Measurements from ENCODE around the gene GDNF.
A peak's percentile ranks its signal among the peaks of the same experiment; 100 is the strongest.

The GDNF gene

DNA sequence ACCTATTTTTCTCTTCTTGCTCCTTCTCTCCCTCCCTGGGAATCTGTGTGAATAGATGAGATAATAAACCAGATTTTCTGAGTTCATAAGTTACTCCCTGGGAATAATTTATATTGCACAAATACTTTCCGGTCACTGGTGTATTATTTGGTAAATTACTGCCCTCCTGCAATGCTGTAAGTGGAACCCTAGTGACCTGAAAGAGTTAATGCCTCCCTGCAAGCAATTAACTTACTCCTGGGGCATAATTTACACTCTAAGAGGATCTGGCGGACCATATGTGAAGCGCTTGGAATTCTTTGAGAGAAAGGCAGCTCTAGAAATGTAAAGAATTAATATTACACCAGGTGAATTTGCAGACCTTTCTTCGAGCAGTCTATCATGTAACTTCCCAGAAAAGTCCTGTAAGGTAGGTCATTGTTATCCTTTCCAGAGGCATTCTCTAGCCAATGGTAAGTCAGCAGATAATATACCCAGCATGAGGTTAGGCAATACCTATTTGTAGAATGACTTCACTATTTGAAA, 7.0 kb upstream of the GDNF start:
- no peak for DNase-seq (ENCODE audit: low spot score)

GRCh38 chr5:37844009-37844408, 4.2 kb upstream of the GDNF start:
- no peak for DNase-seq (ENCODE audit: low spot score)

DNA sequence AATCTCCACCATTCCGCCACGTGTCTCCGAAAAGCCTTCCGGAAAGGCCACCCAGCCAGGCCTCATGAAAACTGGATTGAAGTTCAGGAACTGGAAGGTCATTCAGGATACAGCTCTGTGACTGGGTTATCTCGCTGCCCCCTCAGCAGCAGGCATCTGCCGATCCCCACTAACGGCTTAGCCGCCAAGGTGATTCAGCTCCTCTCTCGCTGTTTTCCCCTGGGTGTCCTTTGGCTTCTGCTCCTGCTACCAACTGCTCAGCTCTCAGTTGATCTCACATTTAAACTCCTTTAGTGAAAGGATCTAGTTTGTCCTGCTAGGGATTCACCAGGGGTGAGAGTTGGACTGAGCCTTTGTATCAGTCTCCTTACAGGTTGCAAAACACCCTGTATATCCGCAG, 2.2 kb upstream of the GDNF start:
- DNase-seq (ENCODE audit: low spot score) = no peak

GRCh38 chr5:37841203-37841602, 1.4 kb upstream of the GDNF start:
- no peak for DNase-seq (ENCODE audit: low spot score)

- DNase-seq (ENCODE audit: low spot score) = peak; percentile 60
Measured at GRCh38 chr5:37840053-37841034, 503 bp upstream of the GDNF start.

DNA sequence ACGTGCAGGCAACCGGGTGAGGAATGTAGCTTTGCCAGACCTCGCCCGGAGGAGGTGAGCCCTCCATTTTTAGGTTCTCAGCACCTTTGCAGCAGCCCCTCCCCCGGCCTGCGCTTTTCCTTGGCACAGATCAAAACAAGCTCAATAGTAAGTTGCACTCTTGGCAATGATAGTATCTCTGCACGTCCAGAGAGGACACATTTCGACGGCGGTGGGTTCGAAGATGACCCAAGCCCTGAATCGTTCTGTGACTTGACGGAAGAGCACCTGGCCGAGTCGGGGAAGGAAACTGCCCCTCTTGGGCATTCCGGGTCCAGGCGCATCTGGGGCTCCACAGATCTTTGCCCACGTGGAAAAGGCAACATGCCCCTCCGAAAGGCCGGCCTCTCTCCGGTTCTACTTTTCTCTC, 904 bp downstream of the GDNF start:
- DNase-seq (ENCODE audit: low spot score) = no peak

DNA sequence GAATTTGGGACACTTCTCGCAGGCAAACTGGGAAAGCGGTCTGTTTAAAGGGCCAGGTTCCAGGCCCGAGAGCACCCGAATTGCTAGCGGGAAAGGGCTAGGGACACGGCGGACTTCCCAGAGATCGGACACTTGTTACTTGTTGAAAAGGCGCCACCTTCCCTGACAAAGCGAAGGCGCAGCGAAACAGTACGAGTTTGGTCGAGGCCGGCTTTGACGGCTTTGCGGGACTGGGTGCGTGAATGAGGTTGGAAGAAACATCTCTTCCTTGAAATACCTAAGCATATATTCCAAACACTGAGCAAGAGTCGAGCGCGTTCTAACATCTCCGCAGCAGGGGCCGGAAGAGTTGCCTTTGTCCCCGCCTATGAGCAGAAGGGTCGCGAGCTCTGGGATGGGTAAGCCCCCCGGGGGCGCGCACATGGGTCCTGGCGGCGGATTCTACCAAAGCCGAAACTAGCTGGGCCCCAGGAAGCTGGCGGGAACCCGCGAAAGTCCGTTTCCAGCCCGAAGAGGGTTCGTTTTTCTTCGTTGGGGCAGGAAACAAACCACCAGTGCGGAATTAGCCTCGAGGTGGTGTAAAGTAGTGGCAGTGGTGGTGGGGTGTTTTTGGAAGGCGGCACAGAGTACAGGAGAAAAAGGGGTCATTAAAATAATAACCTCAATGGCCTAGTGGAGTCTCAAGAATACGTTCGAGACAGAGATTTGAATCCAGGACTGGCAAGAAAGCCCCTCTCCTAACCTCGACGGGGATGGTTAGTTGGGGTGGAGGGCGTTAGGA, 1.5 kb downstream of the GDNF start:
- DNase-seq (ENCODE audit: low spot score) = peak; percentile 47

DNA sequence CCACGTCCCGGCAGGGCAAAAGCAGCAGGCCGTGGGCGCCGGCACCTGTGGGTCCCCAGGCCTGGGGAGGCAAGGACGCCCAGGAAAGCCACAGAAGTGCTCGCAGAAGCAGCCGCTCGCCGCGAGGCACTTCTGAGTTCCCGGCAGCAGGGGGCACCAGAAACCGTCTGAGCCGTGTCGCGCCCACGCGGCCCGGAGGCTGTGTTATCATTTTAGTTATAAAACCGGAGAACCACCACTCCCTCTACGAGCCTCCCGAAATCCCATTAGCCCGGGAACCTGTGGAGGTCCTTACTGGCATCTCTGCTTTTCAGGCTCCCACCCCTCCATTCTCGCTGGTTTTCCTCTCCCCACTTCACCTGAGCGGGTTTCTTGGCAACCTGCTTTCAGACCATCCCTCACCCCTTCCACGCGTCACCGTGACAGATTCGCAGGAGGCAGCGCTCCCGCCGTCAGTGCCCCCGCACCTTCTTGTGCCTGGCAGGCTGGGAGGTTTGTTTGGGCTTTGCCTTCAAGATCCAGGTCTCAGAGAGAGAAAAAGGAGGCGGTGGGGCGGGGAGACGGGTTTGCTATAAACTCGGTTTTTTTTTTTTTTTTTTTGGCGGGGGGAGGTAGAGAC, 2.3 kb downstream of the GDNF start:
- peak; percentile 73 for DNase-seq (ENCODE audit: low spot score)

- DNase-seq (ENCODE audit: low spot score) = peak; percentile 28
Measured at GRCh38 chr5:37836592-37837413, 3.0 kb downstream of the GDNF start.

GRCh38 chr5:37836235-37836591, 3.6 kb downstream of the GDNF start:
- no peak for DNase-seq (ENCODE audit: low spot score)

- DNase-seq (ENCODE audit: low spot score) = no peak
Measured at GRCh38 chr5:37835380-37835973, 4.4 kb downstream of the GDNF start.

DNA sequence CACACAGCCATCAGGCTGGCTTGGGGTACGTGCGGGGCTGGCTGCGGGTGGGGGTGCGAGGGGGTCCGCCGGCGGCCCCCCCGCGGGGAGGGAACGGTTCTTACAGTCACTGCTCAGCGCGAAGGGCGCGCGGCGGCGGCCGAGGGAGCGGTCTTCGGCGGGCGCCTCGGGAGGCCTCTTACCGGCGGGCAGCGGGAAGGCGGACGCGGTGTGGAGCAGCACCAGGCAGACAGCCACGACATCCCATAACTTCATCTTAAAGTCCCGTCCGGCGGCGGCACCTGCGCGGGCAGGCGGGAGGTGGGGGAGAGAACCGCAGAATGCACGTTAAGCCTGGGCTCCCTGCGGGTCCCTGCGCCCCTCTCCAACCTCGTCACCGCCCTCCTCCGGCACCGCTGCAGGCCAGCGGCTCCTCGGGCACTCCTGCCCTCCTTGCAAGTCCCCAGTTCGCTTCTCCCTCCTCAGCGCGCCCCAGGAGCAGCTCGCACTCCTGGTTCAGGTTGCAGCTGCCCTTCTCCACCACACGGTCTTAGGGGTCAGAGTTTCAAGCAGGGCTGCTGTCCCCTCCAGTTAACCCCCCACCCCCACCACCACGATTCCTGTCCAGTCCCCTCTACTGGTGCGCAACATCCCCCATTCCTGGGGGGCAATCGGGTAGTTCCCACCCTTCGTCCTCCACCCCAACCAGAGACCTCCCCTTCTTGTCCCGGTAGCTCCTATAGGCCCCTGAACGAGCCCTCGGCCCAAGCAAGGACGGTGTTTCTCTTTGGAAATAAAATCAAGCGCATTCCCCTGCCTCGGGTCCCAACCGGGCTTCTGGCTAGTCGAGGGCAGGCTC, 5.1 kb downstream of the GDNF start:
- no peak for DNase-seq (ENCODE audit: low spot score)

- DNase-seq (ENCODE audit: low spot score) = no peak
Measured at GRCh38 chr5:37833990-37834389, 5.9 kb downstream of the GDNF start.

- DNase-seq (ENCODE audit: low spot score) = no peak
Measured at GRCh38 chr5:37831821-37832534, 7.9 kb downstream of the GDNF start.

DNA sequence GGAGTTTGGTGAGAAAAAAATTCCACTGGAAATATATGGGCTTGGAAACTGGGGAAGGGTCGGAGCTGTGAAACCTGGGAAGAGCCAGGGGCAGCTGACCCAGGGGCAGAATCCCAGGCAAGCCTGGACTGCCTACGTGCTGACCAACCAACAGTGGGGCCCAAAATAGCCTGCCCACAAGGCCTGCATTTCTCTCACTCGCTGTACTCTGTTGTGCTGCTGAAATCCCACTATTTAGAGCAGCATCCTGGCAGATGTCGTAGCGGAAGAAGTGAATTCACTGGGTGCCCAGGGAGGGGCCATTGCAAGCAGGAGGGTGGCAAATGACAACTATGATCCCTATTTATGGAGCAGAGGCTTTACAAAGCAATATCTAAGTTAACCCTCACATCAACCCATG, 9.5 kb downstream of the GDNF start:
- DNase-seq (ENCODE audit: low spot score) = no peak

- no peak for DNase-seq (ENCODE audit: low spot score)
Measured at GRCh38 chr5:37825334-37825915, 14.4 kb downstream of the GDNF start.

DNA sequence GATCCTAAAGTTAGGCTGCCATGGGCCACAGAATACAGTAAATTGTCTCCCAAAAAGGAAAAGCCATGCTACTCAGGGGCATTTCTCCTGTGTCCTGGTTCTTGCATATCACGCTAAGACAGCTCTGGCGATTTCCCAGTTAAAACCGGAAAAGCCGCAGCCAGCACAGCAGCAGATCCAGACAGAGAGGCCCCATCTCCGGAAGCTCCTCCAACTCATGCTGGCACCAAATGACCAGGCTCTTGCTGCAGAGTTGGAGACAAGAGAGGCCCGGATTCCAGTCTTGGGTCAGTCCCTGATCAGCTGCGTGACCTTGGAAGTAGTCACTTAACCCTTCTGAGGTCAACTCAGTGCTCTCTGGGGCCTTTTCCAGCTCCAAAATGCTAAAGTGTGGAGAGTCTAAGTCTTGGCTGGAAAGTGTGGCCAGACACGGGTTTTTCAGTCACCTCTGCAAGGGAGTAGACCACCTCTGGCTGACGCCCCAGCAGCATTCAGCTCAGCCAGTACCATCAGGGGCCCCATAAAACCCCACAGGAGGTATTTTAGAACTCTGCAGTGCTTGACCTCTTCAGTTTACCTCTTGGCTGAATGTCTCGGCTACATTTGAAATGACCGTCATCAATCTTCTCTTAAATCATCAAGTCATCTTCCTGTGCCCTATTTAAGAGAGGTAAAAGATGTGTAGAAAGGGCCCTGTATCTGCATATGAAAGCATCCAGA, 16.2 kb downstream of the GDNF start:
- no peak for DNase-seq (ENCODE audit: low spot score)

DNA sequence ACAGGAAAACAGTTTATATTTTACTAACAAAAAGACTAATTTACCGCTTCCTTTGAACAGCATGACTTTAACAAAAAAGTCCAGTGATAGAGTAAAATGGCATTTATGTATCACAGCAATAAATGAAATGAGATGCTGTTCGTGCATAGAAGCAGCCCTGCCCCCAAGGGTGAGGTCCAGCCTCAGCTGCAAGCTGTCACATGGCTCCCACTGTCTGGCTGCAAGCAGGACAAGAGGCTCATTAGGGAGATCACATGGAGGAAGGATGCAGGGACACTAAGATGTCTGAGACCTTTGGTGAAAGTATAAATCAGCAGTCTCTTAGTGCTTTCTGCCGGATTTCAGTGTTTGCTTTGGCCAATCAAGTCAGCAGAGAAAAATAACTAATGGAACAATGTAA, 23.0 kb downstream of the GDNF start:
- DNase-seq (ENCODE audit: low spot score) = no peak

GRCh38 chr5:37816331-37816730, 23.5 kb downstream of the GDNF start:
- no peak for DNase-seq (ENCODE audit: low spot score)
